Inflammatory macrophage (primary cell): Measurements from ENCODE around the gene CNTNAP1.
"Not testable (repeated sequence)": the region's sequence is repeated elsewhere in the genome, so short reads cannot be mapped to it uniquely, and the experiment has no call there.

Source experiments
- DNase-seq, 2 donors: peaks; one replicate each; pipeline ENCODE4 v3.0.0-alpha.2; 2020 to 2022

The CNTNAP1 gene

DNA sequence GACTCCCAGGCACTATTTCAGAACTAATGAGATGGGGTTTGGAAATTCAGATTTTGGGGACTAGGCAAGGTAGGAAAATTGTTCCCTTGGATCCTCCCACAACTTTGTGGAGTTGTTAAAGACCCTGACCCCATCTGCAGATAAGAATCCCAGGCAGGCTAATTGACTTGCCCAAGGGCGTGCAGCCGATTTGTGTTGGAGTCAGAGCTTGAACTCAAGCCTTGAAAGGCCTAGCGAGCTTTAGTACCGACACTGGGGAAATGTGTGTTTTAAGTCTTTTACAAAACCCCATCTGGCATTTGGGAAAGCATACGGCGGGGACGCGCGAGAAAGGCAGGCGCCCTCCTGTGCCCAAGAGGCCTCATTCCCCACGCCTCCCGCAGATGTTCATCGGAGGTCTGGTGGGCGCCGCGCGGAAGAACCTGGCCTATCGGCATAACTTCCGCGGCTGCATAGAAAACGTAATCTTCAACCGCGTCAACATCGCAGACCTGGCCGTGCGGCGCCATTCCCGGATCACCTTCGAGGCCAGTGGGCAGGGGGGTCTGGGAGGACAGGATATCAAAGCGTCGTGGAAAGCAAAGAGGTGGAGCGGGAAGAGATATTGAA is 4.3 kb downstream of the CNTNAP1 start:
- no peak for DNase-seq

DNA sequence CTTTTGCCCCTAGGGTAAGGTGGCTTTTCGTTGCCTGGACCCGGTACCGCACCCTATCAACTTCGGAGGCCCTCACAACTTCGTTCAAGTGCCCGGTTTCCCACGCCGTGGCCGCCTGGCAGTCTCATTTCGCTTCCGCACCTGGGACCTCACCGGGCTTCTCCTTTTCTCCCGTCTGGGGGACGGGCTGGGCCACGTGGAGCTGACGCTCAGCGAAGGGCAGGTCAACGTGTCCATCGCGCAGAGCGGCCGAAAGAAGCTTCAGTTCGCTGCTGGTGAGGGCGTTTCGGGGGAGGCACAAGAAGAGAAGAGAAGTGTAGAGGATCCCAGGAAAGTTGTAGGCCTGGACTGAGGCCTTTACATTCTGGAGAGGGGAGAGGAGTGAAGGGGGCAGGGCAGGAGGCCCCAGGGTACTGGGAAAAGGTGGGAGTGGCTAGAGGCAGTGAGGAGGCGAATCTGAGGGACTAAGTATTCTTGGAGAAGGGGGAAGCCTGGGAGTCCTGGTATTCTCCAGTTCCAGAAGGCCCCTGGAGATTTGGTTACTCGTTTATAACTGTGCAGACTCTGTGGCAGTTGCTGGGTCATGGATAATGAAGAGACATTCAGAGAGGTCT is 5.5 kb downstream of the CNTNAP1 start:
- no peak for DNase-seq

GRCh38 chr17:42690596-42690995 is 8.3 kb downstream of the CNTNAP1 start:
- no peak for DNase-seq

DNA sequence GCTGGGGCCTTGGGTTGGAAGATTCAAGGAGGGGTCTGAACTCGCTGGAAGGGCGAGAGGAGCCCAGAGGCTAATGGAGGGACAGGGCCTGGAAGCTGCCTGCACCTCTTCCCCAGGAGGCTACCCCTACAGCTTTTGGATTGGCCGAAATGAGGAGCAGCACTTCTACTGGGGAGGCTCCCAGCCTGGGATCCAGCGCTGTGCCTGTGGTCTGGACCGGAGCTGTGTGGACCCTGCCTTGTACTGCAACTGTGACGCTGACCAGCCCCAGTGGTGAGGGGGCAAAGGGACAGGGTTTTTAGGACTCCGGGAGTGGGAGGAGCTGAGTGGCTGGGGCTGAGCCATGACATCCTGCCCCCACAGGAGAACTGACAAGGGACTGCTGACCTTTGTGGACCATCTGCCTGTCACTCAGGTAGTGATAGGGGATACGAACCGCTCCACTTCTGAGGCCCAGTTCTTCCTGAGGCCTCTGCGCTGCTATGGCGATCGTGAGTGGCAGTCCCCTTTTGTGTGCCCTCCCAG is 8.8 kb downstream of the CNTNAP1 start:
- no peak for DNase-seq

DNA sequence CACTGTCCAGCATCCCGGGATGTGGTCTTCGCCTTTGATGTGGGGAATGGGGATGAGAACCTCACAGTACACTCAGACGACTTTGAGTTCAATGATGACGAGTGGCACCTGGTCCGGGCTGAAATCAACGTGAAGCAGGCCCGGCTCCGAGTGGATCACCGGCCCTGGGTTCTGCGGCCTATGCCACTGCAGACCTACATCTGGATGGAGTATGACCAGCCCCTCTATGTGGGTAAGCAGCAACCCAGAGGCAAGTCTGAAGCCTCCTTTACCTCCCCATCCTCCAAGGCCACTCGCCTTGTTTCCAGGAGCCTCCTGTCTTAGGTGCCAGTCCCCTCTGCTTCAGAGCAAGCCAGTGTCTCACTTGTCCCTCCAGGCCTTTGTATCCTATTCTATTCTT is 10.2 kb downstream of the CNTNAP1 start:
- DNase-seq, result no peak

- DNase-seq, result no peak
Observed at GRCh38 chr17:42694524-42694923, 12.2 kb downstream of the CNTNAP1 start.

- no peak for DNase-seq
Observed at GRCh38 chr17:42695500-42695899, 13.2 kb downstream of the CNTNAP1 start.

DNA sequence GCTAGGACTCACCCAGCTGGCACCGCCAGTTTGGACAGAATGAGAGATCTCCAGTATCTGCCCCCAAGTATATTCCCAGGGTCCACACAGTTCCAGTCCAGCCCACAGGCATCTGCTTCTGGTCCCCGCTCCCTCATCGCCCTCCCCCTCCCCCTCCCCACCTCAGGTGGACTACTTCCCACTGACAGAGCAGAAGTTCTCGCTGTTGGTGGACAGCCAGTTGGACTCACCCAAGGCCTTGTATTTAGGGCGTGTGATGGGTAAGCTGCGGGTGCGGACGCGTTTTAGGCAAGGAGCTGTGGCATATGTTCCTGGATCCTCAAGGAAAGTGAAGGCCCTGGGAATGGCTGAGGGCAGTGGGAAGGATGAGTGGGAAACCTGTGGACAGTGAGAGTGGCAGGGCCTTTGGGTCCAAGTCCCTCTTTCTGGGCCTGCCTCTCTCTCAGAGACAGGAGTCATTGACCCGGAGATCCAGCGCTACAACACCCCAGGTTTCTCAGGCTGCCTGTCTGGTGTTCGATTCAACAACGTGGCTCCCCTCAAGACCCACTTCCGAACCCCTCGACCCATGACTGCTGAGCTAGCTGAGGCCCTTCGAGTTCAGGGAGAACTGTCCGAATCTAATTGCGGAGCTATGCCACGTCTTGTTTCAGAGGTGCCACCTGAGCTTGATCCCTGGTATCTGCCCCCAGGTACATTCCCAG is 14.9 kb downstream of the CNTNAP1 start:
- no peak for DNase-seq

- no peak for DNase-seq
Observed at GRCh38 chr17:42698736-42699414, 16.5 kb downstream of the CNTNAP1 start.

DNA sequence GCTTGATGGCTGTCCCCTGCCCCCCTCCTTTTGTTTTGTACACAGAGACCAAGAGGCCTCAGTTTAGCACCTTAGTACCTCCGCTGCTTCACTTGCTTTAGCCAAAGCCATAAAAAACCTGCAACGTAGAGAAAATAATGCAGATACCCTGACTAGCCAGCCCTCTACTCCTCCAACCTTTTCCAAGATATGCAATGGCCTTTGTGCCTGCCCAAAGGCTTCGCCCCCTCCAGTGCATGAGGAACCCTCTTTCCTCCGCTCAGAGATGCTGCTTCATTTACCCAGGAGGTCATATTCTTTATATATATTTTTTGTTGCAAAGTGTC is 17.0 kb downstream of the CNTNAP1 start:
- DNase-seq, result no peak

GRCh38 chr17:42700586-42701289 is 18.4 kb downstream of the CNTNAP1 start:
- no peak for DNase-seq

DNA sequence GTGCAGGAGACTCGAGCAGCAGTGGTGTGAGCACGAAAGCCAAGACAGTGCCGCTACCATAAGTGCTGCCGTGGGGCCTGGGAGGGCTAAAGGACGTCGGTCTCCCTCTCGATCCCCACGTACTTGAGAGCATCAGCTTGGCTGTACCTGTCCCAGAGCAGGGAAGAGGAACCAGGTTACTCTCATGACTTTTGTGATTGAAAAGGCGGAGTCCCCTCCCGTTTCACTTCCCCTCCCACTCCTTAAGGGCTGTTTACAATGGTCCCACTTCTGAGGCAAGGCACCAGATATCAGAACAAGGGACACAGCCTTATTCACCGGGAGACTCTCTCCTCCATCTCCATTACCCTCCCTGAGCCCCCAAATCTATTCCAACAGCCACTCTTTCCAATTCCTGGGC is 20.1 kb downstream of the CNTNAP1 start:
- DNase-seq, result no peak

DNA sequence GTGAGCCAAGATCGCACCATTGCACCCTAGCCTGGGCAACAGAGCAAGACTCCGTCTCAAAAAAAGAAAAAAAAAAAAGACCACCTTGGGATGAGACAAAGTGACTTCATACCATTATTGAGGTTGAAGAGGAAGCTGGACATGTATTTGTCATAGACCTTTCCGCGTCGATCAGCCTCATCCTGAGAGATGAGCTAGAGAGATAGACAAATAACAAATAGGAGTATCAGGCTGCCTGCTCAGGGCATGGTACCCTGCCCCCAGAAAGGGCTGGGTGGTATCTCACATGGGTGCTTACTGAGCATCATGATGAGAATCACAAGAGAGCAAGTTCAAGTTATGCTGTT is 22.1 kb downstream of the CNTNAP1 start:
- DNase-seq, result no peak

DNA sequence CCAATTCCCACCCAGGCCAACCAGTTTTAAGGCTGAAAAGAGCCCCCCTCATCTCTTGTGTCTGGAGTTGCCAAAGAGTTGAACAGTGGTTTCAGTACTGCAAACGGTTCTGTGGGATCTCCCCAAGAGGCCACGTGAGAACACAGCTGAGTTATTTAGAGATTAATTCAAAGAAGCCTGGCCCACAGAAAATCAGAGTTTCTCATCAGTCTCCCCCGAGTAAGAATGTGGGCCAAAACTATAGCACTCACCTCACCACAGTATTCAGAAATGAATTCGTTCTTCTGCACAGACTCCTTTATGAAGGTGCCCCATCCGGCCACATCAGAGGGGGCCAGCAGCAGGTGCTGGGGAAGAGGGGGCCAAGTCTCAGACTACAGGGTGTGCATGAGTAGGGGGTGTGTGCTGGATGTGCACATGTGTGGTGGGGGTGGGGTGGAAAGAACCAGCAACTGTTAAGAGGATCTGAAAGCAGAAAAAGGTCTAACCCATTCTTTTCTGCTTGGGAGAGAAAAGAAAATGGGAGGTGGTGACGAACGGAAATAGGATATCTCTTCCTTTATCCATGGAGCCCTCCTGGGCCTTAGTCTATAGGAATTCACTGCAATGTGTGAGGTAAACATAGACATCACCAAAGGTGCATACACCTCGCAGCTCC is 22.6 kb downstream of the CNTNAP1 start:
- DNase-seq, result no peak

GRCh38 chr17:42706732-42707131 is 24.4 kb downstream of the CNTNAP1 start:
- DNase-seq, result no peak

DNA sequence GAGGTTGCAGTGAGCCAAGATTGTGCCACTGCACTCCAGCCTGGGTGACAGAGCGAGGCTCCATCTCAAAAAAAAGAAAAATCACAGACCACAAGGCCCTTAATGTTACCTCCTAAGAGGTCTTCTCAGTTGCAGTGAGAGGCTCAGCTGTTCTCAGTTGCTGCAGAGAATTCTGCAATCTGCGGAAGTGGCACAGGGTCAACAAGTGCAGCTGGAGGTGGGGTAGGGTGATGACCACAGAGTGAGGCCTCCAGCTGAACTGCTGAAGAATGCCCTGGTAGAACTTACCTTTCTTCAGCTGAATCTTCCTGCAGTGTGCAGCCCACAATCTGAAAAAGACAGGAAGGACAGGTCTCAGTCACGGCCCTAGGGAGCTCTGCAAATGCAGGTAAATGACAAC is 26.3 kb downstream of the CNTNAP1 start:
- DNase-seq, result no peak

- no peak for DNase-seq
Observed at GRCh38 chr17:42709561-42709960, 27.2 kb downstream of the CNTNAP1 start.

DNA sequence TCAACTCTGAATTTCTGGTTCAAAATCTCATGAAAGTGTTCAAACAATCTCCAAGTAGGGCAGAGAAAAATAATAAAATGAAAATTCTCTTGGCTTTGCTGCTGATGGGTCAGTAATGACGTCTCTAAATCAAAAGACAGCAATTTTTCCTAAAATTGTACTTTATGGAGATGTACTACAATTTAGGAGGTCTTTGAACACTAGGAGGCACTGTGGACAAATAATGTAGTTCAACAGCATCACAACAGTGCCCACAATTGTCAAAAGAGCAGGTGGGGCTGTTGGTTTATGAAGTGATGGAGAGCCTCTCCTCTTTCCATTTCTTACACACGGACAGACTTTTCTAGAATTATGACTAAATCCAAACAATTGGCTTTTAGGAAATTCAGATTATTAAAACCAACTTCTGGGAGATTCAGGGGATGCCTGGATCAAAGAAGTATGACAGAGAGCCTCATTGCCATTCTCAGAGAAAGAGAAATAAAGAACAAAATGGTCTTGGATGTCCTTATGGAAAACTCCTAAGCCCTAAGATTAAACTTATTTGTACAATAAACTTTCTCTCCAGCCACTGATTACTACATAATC is 38.8 kb downstream of the CNTNAP1 start:
- DNase-seq, result peak; percentile 63 to 69

- DNase-seq, result no peak
Observed at GRCh38 chr17:42723636-42724035, 41.3 kb downstream of the CNTNAP1 start.

GRCh38 chr17:42725143-42725542 is 42.8 kb downstream of the CNTNAP1 start:
- DNase-seq, result no peak

DNA sequence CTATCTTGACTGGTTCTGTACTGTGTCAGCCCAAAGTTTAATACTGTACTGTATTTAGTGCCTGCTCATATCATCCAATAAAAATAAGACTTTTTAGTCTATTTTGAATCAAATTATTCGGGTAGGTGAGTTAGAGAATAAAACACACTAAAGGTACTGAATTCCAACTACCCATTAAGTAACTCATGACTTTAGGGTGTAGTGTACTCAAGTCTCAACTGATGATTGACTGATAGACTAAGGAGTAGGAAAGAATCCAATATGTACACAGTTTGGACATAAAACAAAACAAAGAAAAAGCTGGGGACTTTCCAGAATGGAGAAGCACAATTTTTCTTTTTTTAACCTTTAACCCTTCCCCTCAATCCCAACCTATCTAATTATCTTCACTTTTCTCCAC is 58.4 kb downstream of the CNTNAP1 start:
- DNase-seq, result no peak

DNA sequence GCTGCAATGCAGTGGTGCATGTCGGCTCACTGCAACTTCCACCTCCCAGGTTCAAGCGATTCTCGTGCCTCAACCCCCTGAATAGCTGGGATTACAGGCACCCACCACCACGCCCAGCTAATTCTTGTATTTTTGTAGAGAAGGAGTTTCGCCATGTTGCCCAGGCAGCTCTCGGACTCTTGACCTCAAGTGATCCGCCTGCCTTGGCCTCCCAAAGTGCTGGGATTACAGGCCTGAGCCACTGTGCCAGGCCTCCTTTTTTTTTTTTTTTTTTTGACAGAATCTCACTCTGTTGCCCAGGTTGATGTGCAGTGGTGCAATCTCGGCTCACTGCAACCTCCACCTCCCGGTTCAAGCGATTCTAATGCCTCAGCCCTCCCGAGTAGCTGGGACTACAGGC is 60.6 kb downstream of the CNTNAP1 start:
- DNase-seq, result not testable (repeated sequence)
